Osteocyte (in vitro differentiated cells): ENCODE data around the gene CACNA1C. TPM values are rescaled to one million over a fixed set of nuclear protein-coding genes. Genes with fewer than 3 reads are reported as not detected.

ENCODE experiments used
- DNase-seq: peaks from one replicate; pipeline ENCODE4 v3.0.0; 2021; ENCODE audit warnings: mixed read lengths; ENCODE audit not compliant: unreplicated experiment; ENCODE audit errors: extremely low spot score
- H3K27ac Mint-ChIP-seq: one replicate; pipeline ENCODE4 v1.8.0; 2021; ENCODE audit warnings: mild to moderate bottlenecking, mixed read lengths; ENCODE audit not compliant: unreplicated experiment
- H3K27me3 Mint-ChIP-seq: one replicate; pipeline ENCODE4 v1.8.0; 2021; ENCODE audit warnings: mixed read lengths; ENCODE audit not compliant: unreplicated experiment
- H3K36me3 Mint-ChIP-seq: one replicate; pipeline ENCODE4 v1.8.0; 2021; ENCODE audit warnings: mixed read lengths; ENCODE audit not compliant: unreplicated experiment
- H3K4me1 Mint-ChIP-seq: one replicate; pipeline ENCODE4 v1.8.0; 2021; ENCODE audit warnings: mixed read lengths; ENCODE audit not compliant: unreplicated experiment
- H3K4me3 Mint-ChIP-seq: one replicate; pipeline ENCODE4 v1.8.0; 2021; ENCODE audit warnings: mild to moderate bottlenecking, moderate library complexity, mixed read lengths; ENCODE audit not compliant: unreplicated experiment
- H3K9me3 Mint-ChIP-seq: one replicate; pipeline ENCODE4 v1.8.0; 2021; ENCODE audit warnings: mixed read lengths; ENCODE audit not compliant: unreplicated experiment
- total RNA-seq: library from RNA; stranded (reverse); gene quantifications from 2 replicates; pipeline ENCODE4 v1.2.1, GENCODE V29; 2021
- TF ChIP-seq, protein P1 (sequence below): fragments of 200-600 bp; sonication (generic); IDR thresholded peaks from 2 replicates; pipeline ENCODE4 v1.5.0; 2021; ENCODE audit warnings: antibody characterized with exemption, mild to moderate bottlenecking, moderate library complexity

Gene CACNA1C
- total RNA-seq, 1 donor from 2014 or later = 67.4 TPM

DNA sequence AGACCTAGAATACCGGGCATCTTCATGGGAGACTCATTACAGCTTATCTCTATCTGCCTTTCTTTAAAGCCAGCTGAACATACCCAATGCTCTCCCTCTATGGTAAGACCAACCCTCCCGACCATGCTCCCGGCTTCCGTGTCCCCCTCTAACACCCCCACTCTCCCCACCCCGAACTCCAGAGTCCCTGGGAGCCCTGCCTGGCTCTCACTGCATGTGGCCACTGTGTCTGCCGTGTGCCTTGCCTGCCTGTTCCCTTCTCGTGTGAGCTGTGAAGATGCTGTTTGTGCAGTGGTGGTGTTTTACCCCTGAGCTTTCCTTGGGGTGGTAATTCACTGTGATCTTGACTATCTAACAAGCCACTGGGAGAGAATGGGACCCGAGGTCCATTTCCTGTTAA is 595.6 kb downstream of the CACNA1C start:
- H3K27me3 Mint-ChIP-seq = no peaks in the 10 kb centered on the region
- peaks cover 5% of the 10 kb centered on the region for H3K4me1 Mint-ChIP-seq
- TF ChIP-seq, protein P1, sequence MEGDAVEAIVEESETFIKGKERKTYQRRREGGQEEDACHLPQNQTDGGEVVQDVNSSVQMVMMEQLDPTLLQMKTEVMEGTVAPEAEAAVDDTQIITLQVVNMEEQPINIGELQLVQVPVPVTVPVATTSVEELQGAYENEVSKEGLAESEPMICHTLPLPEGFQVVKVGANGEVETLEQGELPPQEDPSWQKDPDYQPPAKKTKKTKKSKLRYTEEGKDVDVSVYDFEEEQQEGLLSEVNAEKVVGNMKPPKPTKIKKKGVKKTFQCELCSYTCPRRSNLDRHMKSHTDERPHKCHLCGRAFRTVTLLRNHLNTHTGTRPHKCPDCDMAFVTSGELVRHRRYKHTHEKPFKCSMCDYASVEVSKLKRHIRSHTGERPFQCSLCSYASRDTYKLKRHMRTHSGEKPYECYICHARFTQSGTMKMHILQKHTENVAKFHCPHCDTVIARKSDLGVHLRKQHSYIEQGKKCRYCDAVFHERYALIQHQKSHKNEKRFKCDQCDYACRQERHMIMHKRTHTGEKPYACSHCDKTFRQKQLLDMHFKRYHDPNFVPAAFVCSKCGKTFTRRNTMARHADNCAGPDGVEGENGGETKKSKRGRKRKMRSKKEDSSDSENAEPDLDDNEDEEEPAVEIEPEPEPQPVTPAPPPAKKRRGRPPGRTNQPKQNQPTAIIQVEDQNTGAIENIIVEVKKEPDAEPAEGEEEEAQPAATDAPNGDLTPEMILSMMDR = no peak
- H3K36me3 Mint-ChIP-seq = peaks cover 13% of the 10 kb centered on the region
- no peaks in the 10 kb centered on the region for H3K9me3 Mint-ChIP-seq
- no peak overlapping the region for H3K27ac Mint-ChIP-seq
- DNase-seq = no peak
- no peak overlapping the region for H3K4me3 Mint-ChIP-seq

DNA sequence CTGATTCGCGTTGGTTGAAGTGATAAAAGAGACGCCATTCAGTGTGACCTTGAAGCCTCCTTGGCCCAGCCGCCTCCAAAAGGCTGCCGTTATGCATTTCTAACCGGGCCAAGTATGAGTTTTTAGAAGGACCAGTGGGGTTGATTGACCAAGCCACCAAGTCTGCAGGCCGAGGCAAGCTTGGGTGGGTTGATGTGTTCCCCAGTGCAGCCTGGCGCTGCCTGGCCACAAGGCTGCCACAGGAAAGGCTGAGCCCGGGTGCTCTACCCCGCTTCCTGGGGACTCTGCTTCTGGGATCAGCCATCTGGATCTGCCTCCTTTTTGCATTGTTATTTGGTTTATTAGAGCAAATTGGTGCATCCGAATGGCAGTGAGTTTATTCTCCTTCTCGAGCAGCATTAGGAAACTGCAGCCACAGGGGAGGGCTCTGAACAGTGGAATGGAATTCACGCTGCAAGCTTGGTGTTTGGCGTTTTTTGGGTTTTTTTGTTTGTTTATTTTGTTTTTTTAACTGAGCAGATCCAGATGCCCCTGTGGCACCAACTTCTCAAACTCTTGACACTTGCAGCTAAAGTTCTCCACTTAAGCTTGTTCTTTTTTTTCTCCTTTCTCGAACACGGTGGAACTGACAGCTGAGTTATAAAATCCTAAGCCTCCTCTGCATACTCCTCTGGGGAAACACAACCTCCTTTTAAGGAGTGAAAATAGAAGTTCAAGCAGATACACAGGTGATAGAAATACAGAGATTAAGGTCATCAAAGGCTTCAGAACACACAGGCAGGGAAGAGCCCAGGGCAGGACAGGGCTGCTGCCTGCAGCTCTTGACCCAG is 596.6 kb downstream of the CACNA1C start:
- Mint-ChIP-seq H3K27ac (no peak overlapping the region), H3K4me1 (peaks cover 5% of the 10 kb centered on the region), H3K36me3 (peaks cover 13% of the 10 kb centered on the region), H3K9me3 (no peaks in the 10 kb centered on the region), H3K27me3 (no peaks in the 10 kb centered on the region), H3K4me3 (no peak overlapping the region)
- DNase-seq = no peak
- TF ChIP-seq, protein P1 = no peak

DNA sequence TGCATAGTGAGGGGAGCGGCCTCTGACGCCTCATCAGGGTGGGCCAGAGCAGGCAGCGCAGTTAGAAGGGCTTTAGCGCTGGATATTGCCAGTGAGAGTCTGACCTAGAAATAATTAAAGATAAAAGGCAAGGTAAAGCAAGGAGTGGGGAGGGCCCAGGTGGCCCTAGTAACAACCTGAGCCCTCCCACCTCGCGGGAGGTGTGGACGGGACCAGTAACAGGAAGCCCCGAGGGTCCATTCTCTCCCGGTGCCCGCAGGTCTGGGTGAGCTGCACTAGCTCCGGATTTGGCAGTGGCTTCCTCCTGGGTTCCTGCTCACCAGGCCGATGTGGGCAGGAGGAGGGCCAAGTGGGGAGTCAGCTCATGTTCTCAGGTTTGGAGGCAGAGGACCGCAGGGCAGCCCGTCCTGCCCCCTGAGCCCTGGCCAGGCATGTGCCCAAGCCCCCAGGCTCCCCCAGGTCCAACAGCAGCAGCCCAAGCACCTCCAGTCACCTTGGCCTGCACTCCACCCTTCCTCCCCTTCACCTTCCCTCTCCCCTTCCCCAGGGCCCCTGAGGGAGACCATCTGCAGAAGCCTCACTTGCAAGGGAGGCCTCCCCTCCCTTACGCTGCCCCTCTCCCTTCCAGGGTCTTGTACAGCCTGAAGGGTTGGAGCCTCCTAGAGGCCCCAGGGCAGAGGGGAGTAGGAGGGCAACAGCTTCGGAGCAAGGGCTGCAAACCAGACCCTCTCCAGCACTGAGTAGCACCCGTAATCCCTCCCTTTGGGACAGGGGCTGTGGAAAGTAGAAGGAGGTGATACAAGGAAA is 597.7 kb downstream of the CACNA1C start:
- no peak overlapping the region for H3K27ac Mint-ChIP-seq
- no peak for DNase-seq
- H3K9me3 Mint-ChIP-seq = no peaks in the 10 kb centered on the region
- TF ChIP-seq, protein P1 = no peak
- H3K27me3 Mint-ChIP-seq = no peaks in the 10 kb centered on the region
- H3K4me1 Mint-ChIP-seq = peaks cover 5% of the 10 kb centered on the region
- H3K4me3 Mint-ChIP-seq = no peak overlapping the region
- peaks cover 17% of the 10 kb centered on the region for H3K36me3 Mint-ChIP-seq

DNA sequence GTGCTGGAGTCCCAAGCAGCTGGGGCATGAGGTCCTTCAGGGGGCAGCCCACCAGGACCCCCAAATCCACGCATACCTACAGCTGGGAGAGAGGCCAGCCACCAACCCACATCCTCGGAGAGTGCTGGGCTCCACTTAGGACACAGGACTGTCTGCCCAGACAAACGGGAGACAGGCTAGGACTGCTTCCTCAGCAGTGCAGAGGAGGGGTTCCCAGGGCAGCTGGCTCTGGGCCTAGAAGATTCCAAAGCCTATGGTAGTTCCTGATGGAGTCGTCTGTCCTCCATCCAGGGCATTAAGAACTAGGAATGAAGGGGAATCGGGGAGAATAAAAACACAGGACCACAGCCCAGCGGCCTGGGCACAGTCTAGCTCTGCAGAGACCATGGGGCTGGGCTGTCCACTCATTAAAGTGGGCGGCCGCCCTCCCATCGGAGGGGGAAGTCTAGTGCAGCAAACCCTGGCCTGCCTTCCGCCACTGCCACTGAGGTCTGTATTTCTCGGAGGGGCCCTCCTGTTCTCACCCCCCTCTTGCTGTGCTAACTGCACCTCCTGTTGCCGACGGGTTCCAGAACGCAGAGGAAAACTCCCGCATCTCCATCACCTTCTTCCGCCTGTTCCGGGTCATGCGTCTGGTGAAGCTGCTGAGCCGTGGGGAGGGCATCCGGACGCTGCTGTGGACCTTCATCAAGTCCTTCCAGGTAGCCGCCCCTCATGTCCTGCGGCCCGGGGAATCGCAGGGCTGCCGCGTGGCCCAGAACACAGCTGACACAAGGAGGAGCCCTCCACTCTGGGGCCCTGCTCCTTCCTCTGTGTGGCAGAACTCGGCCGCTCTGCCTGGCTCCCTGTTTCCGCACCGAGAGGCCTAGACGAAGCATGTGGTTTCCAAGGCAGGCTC is 598.5 kb downstream of the CACNA1C start:
- TF ChIP-seq, protein P1 = no peak
- Mint-ChIP-seq H3K4me1 (peaks cover 5% of the 10 kb centered on the region), H3K4me3 (no peak overlapping the region), H3K36me3 (peaks cover 26% of the 10 kb centered on the region), H3K9me3 (no peaks in the 10 kb centered on the region), H3K27ac (no peak overlapping the region), H3K27me3 (no peaks in the 10 kb centered on the region)
- no peak for DNase-seq
